ENCODE measurements around the gene TMEM63C.
"Not testable (repeated sequence)": the region's sequence is repeated elsewhere in the genome, so short reads cannot be mapped to it uniquely, and the experiment has no call there.

The TMEM63C gene

DNA sequence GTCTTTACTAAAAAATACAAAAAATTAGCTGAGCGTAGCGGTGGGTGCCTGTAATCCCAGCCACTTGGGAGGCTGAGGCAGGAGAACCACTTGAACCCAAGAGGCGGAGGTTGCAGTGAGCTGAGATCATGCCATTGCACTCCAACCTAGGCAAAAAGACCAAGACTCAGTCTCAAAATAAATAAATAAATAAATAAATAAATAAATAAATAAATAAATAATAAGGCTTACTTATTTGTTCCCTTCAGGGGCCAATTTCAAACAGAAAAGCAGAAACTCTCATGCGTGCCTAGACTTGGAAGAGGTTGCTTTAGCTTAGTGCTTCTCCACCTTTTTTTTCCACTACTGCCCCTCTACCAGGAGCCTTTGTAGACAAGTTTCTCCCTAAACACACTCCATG, 99.3 kb downstream of the TMEM63C start:
- DNase-seq (ENCODE audit: low read depth): not testable (repeated sequence)

- no peak for DNase-seq (ENCODE audit: low read depth)
These were observed 100.3 kb downstream of the TMEM63C start for GRCh38 chr14:77281852-77282410.

- DNase-seq (ENCODE audit: low read depth): no peak
These were observed 102.5 kb downstream of the TMEM63C start for GRCh38 chr14:77284066-77284465.

DNA sequence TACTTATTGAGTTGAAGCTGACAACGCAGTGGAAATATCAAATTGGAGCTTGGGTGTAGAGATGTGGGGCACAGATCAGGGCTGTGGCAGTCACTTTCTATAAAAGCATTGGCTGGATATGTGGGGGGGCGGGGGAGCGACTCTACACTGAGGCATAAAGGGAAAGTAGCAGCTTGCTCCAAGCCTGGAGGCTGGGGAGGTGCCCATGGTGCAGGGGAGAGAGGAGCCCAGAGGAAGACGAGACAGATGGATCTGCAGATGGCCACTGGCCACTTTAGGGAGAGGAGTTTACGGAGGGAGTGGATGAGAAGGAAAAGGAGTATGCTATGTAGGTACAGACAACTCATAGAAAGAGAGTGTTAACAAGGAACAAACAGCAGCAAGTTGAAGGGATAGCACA, 102.9 kb downstream of the TMEM63C start:
- no peak for DNase-seq (ENCODE audit: low read depth)

DNA sequence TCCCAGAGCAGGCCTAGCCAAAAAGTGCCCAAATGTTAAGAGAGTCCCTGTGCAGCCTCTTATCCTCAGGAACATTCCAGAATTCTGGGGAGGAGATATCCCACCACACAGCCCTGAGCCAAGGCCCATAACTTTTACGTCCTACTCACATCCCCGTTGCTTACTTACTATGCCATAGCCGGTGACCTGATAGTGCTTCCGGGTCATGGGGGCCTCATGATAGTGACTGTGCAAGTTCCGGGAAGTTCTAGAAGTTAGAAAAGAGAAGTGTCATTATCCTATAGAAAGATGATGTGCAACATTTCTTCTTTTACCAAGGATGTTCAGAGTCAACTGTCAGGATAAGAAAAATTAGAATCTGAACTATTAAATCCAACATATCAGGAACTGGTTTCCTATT, 105.0 kb downstream of the TMEM63C start:
- DNase-seq (ENCODE audit: low read depth): no peak

DNA sequence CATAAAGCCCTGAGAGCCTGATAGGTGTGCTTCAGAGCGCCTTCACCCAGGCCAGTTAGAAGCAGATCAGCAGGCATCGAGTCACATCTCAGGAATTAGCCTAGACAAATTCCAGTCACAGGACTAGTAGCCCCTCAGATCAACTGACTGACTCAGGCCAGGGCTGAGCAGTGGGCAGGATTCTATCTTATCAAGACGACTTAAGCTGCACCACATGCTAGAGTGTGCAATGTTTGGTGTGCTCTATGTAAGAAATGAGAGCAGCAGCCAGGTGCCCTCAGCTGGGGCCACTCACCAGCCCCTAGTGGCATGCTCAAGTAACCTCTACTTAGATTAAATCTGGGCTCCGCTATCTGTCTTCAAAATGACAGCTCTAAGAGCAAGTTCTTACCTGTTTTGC, 109.1 kb downstream of the TMEM63C start:
- DNase-seq (ENCODE audit: low read depth): no peak

- no peak for DNase-seq (ENCODE audit: low read depth)
These were observed 114.6 kb downstream of the TMEM63C start for GRCh38 chr14:77296155-77296554.

DNA sequence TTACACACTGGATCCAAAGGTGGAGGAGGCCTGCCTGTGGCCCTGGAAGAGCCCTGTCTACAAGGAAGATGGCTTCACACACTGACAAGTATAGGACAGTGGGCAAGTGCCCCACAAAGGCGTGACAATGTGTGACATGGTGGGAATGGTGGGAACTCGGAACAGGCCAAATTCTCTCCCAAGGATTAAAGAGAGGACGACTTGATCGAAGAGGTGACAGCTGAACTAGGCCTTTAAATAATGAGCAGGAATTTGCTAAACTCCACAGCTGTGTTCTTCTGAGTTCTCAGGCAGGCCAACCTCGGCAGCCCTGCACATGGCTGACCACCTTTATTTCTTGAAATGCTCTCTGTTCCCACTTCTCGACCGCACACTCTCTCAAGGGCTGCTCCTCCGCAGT, 115.3 kb downstream of the TMEM63C start:
- DNase-seq (ENCODE audit: low read depth): no peak

DNA sequence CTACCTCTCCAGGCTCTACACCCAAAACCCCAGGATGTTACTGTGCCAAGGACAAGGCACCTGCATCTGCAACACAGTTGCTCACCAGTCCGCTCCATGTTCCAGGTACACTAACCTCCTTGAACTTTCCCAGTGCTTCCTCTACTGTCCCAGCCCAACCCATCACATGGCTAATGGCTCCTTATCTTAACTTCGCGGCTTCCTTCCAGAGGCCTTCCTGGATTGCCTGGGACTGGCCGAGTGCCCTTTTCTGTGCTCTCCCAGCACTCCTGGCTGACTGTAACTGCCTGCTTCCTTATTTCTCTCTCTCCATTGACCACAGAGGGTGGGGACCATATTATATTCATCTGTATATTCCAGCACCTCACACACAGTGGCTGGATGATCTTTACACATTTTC, 118.2 kb downstream of the TMEM63C start:
- no peak for DNase-seq (ENCODE audit: low read depth)

GRCh38 chr14:77301103-77301502, 119.5 kb downstream of the TMEM63C start:
- no peak for DNase-seq (ENCODE audit: low read depth)

GRCh38 chr14:77302926-77303325, 121.3 kb downstream of the TMEM63C start:
- DNase-seq (ENCODE audit: low read depth): no peak

GRCh38 chr14:77303417-77304156, 122.0 kb downstream of the TMEM63C start:
- DNase-seq (ENCODE audit: low read depth): peak; percentile 78

GRCh38 chr14:77305696-77306095, 124.1 kb downstream of the TMEM63C start:
- no peak for DNase-seq (ENCODE audit: low read depth)

DNA sequence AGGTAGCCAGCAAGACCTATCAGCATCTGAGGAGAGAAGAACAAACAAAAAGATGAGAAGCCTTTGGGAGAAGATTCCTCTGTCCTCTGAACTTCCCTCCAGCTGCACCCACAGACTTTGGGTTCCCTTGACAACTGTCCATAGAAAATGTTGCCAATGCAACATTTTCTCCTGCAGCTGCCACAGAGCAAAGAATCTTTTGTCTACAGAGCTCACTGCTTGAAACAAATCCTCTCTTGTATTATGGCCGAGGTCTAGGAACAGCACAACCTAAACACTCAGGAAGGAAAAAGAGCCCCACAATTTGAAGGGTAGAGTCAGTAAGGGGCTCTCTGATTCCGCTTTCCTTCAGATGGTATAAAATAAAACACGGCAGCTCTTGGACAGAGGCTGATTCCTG, 124.8 kb downstream of the TMEM63C start:
- DNase-seq (ENCODE audit: low read depth): no peak

DNA sequence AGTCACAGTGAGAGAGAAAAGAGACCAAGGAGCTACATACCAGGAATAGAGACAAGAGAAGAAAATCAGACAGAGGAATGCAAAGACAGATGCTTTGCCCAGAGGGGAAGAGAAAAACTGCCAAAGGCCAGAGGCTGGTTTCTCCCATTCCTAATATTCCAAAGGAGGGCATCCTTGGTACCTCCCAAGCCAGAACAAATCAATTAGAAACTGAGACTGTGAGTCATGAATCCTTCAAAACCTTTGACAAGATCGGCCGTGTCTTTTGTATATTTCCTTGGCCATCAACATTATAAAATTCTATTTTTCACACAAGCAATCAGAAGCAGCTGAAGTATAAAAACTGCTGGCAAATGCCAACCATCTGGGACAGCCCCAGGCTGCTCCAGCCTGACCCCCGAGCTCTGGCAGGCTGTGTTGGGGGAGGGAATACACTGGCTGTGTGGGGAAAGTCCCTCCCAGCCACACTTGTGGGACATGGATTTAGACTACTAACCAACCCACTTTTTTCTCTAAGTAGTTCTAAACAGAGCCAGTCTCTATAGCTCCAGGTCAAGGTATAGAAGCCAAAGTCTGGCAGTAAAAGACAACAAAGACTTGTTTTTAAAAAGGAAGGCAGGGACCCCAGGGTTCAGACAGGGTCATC, 125.4 kb downstream of the TMEM63C start:
- no peak for DNase-seq (ENCODE audit: low read depth)
